Upper lobe of left lung (tissue), 6 donors: ENCODE data around the gene NRF1. TPM values are rescaled to one million over a fixed set of nuclear protein-coding genes. Genes with fewer than 3 reads are reported as not detected.

ENCODE experiments used
- ATAC-seq, 2 donors: fragments of 200-7000 bp; cut with Tn5 transposase; one replicate each; pipeline ENCODE4 v1.9.1; 2022; ENCODE audit warnings: mild to moderate bottlenecking in 2 of 2, moderate library complexity in 2 of 2; ENCODE audit not compliant: low FRiP score in 2 of 2
- DNase-seq, 2 donors: peaks; one replicate each; pipeline ENCODE4 v3.0.0-alpha.2; 2019 to 2020
- H3K27ac ChIP-seq, 4 donors: fragments of 200-600 bp; sonication (generic); one replicate each; pipeline ENCODE4 v1.5.1; 2016 to 2019
- H3K27me3 ChIP-seq, 4 donors: fragments of 200-600 bp; sonication (generic); one replicate each; pipeline ENCODE4 v1.5.1; 2017 to 2019
- H3K36me3 ChIP-seq, 4 donors: fragments of 200-600 bp; sonication (generic); one replicate each; pipeline ENCODE4 v1.5.1; 2016 to 2019
- H3K4me1 ChIP-seq, 4 donors: fragments of 200-600 bp; sonication (generic); one replicate each; pipeline ENCODE4 v1.5.1; 2018 to 2019
- H3K4me3 ChIP-seq, 4 donors: fragments of 200-600 bp; sonication (generic); one replicate each; pipeline ENCODE4 v1.5.1; 2017 to 2019; ENCODE audit warnings: mild to moderate bottlenecking in 2 of 4, moderate library complexity in 1 of 4
- H3K9me3 ChIP-seq, 4 donors: fragments of 200-600 bp; sonication (generic); one replicate each; pipeline ENCODE4 v1.5.1; 2018 to 2019
- EP300 ChIP-seq, 4 donors: sonication (generic); formaldehyde crosslinking; IDR thresholded peaks; one replicate each; pipeline ENCODE4 v1.5.1; 2017; ENCODE audit warnings: antibody characterized with exemption in 4 of 4, control low read depth in 2 of 4
- POLR2A ChIP-seq, 4 donors: fragments of 450-650 bp; IDR thresholded peaks; one replicate each; pipeline ENCODE4 v1.5.1; 2016 to 2017; ENCODE audit warnings: antibody characterized with exemption in 4 of 4, mild to moderate bottlenecking in 2 of 4
- POLR2AphosphoS5 ChIP-seq, 2 donors: sonication (generic); formaldehyde crosslinking; IDR thresholded peaks; one replicate each; pipeline ENCODE4 v1.5.1; 2017; ENCODE audit warnings: antibody characterized with exemption in 2 of 2
- WGBS, 2 donors: methylation state at CpG; one replicate each; pipeline ENCODE4 v1.1.5; 2017 to 2018; 5-methylcytosine and 5-hydroxymethylcytosine counted together
- total RNA-seq, 6 donors: library from RNA; depleted of rRNA in 4 of 6; stranded (reverse); fragments of >200 nt in 4 of 6; gene quantifications; one replicate each; pipeline versions ENCODE4 v1.1.0 to v1.2.1, GENCODE V29; 2016 to 2021
- TF ChIP-seq, protein P1 (sequence below), 6 experiments: fragments of 450-650 bp in 4 of 6; fragments of 200-600 bp in 2 of 6; sonication (generic) in 2 of 6; IDR thresholded peaks; one replicate each; pipeline ENCODE4 v1.5.1; 2016 to 2019; ENCODE audit warnings: antibody characterized with exemption in 6 of 6
- donor health status: DM: no; HTN: no; CAD: no; lungs with moderate emphysema.
- donor health status: DM: no; HTN: yes; CAD: no; lungs with severe emphysema.

The NRF1 gene
- total RNA-seq, 6 donors from 2014 or later = 12.7 to 27.2 (median 19.1) TPM

DNA sequence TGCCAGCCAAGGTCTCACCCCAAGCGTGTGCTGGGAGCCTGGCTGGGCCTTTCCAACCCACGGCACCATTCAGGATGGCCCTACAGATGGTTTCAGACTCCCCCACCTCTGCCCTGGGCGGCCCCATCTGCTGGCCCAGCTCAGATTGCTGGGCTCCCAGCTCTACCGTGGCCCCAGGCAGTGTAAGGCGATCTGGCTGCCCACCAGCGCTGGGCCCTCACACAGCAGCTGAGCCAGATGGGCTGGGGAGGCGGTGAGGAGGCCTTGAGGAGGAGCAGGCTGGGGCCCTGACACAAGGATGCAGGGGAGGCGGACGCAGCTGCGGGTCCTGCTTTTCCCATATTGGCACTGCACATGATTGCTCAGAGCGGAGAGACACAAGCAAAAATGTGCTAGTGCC, 162.8 kb downstream of the NRF1 start:
- ATAC-seq (no peak), DNase-seq (no peak)
- H3K4me1 ChIP-seq = peaks cover 9 to 18% (median 12%) of the 10 kb centered on the region in 4 donors
- TF ChIP-seq EP300 (IDR thresholded peaks at IDR 0.05) (no peak), POLR2A (IDR thresholded peaks at IDR 0.05) (no peak), POLR2AphosphoS5 (IDR thresholded peaks at IDR 0.05) (no peak)
- TF ChIP-seq, protein P1, sequence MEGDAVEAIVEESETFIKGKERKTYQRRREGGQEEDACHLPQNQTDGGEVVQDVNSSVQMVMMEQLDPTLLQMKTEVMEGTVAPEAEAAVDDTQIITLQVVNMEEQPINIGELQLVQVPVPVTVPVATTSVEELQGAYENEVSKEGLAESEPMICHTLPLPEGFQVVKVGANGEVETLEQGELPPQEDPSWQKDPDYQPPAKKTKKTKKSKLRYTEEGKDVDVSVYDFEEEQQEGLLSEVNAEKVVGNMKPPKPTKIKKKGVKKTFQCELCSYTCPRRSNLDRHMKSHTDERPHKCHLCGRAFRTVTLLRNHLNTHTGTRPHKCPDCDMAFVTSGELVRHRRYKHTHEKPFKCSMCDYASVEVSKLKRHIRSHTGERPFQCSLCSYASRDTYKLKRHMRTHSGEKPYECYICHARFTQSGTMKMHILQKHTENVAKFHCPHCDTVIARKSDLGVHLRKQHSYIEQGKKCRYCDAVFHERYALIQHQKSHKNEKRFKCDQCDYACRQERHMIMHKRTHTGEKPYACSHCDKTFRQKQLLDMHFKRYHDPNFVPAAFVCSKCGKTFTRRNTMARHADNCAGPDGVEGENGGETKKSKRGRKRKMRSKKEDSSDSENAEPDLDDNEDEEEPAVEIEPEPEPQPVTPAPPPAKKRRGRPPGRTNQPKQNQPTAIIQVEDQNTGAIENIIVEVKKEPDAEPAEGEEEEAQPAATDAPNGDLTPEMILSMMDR (IDR thresholded peaks at IDR 0.05) = no peak
- peaks cover 0 to 24% (median 14%) of the 10 kb centered on the region in 4 donors for H3K27me3 ChIP-seq
- H3K36me3 ChIP-seq = no peaks in the 10 kb centered on the region
- 83 to 88% methylated on average over 5 to 11 of the region's 11 CpGs for WGBS, 2 donors
- H3K4me3 ChIP-seq = no peak overlapping the region
- H3K9me3 ChIP-seq = no peaks in the 10 kb centered on the region
- H3K27ac ChIP-seq = no peak overlapping the region

DNA sequence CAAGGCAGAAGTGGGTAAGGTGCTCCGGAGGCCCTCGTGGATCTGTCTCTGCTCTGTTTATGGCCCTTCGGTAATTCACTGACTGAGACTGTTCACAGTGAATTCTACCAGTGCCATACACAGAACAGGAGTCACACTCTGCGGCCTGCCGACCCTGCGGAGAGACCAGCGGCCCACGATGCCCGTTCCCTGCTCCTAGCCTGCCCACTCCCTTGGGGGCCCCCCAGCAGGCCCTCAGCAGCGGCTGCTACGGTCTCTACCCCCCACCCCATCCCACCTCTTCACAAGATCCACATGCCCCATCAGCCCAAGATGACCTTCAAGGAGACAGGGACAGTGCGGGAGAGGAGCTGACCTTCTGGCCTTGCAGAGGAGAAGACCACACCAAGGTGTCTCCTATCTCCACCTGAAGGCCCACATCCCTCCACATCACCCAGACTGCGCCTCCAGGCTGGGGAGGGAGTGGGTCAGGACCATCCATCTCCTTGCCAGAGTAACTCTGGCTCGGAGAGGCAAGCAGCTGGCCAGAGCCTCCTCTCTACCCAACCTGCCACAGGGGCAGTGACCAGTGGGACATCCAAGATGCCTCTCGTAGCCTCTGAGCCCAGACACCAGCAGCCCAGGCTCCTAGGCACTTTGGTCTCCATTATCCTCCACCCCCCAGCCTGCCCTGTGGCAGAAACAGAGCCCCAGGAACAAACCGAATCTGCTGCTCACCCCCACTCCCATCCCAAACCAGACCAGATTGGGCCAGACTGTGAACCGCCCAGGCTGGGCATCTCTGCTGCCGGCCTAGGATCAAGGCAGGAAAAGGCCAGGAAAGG, 163.6 kb downstream of the NRF1 start:
- H3K4me3 ChIP-seq = no peak overlapping the region
- no peaks in the 10 kb centered on the region for H3K9me3 ChIP-seq
- H3K4me1 ChIP-seq = peaks cover 16 to 25% (median 19%) of the 10 kb centered on the region in 4 donors
- H3K36me3 ChIP-seq = no peaks in the 10 kb centered on the region
- 84 to 89% methylated on average over 10 to 18 of the region's 18 CpGs for WGBS, 2 donors
- DNase-seq (no peak), ATAC-seq (no peak)
- peaks cover 0 to 31% (median 18%) of the 10 kb centered on the region in 4 donors for H3K27me3 ChIP-seq
- H3K27ac ChIP-seq = no peak overlapping the region
- TF ChIP-seq, protein P1 (IDR thresholded peaks at IDR 0.05) = no peak
- TF ChIP-seq POLR2AphosphoS5 (IDR thresholded peaks at IDR 0.05) (no peak), EP300 (IDR thresholded peaks at IDR 0.05) (no peak), POLR2A (IDR thresholded peaks at IDR 0.05) (no peak)

DNA sequence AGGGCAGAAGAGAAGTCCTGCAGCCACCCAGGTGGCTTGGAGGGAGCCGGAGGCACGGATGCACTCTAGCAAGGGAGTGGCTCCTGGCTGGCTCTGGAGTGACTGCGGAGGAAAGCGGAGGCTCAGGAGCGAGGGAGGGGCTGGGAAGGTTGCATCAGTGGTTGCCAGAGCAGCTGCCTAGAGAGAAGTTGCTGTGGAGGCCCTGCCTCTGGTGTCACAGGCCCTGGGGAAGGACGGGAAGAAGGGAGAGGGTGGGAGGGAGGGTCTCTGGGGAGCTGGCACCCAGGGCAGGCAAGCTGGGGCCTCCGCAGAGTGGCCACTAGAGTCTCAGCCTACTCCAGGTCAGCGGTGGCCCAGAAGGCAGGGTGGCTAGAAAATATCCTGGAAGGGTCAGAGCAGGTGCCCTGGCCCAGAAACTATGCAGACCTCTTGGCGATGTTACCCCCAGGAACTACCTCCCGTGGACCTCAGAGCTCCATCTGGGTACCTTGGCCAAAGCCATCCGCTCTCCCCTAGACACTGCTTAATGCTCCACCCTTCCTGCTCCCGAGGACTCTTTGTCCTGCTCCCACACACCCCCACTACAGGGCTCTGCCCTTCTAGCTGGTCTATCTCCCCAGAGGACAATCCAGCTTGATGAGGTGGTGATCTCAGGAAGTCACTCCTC, 164.3 kb downstream of the NRF1 start:
- ATAC-seq = no peak
- no peak for TF ChIP-seq POLR2A (IDR thresholded peaks at IDR 0.05)
- TF ChIP-seq EP300 (IDR thresholded peaks at IDR 0.05) = no peak
- TF ChIP-seq, protein P1 (IDR thresholded peaks at IDR 0.05) = no peak
- no peak for TF ChIP-seq POLR2AphosphoS5 (IDR thresholded peaks at IDR 0.05)
- Histone ChIP-seq H3K27me3 (peaks cover 0 to 39% (median 25%) of the 10 kb centered on the region in 4 donors), H3K4me1 (peaks cover 24 to 33% (median 27%) of the 10 kb centered on the region in 4 donors), H3K27ac (no peak overlapping the region), H3K9me3 (no peaks in the 10 kb centered on the region), H3K36me3 (no peaks in the 10 kb centered on the region), H3K4me3 (no peak overlapping the region)
- no peak for DNase-seq
- 73 to 80% methylated on average over 12 of the region's 12 CpGs for WGBS, 2 donors

DNA sequence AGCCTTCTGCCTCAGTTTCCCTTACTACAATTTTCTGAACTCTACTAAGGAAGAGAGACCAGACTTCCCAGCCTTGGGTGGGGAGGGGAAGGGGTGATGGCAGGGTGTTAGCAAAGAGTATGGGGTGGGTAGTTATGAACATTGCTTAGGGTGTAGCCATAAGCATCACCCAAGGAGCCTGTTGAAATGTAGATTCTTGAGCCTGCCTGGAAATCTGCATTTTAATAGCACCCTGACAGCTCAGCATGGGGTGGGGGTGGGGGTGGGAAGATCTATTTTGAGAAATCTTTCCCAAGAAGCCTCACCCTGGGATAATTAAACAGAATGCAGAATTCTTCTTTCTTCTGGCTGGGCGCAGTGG, 164.8 kb downstream of the NRF1 start:
- TF ChIP-seq, protein P1 (IDR thresholded peaks at IDR 0.05) = no peak
- TF ChIP-seq POLR2AphosphoS5 (IDR thresholded peaks at IDR 0.05) (no peak), EP300 (IDR thresholded peaks at IDR 0.05) (no peak), POLR2A (IDR thresholded peaks at IDR 0.05) (no peak)
- DNase-seq (no peak), ATAC-seq (no peak)
- Histone ChIP-seq H3K36me3 (no peaks in the 10 kb centered on the region), H3K4me3 (no peak overlapping the region), H3K27me3 (peaks cover 0 to 44% (median 29%) of the 10 kb centered on the region in 4 donors), H3K9me3 (no peaks in the 10 kb centered on the region), H3K27ac (no peak overlapping the region), H3K4me1 (peaks cover 29 to 34% (median 32%) of the 10 kb centered on the region in 4 donors)
- 25 to 86% methylated on average over 1 of the region's 1 CpG for WGBS, 2 donors
